HepG2 (cell line): ENCODE measurements around the gene CCDC148. TPM values are rescaled to one million over a fixed set of nuclear protein-coding genes. Genes with fewer than 3 reads are reported as not detected.

Experiments used
- FOSL2 ChIP-seq: sonication (generic); formaldehyde crosslinking; IDR thresholded peaks from 2 replicates; pipeline ENCODE4 v1.4.0; 2020; ENCODE audit warnings: missing genetic modification reagents
- FOXO1 ChIP-seq: sonication (generic); formaldehyde crosslinking; IDR thresholded peaks from 2 replicates; pipeline ENCODE4 v1.4.0; 2020; ENCODE audit warnings: missing genetic modification reagents
- HDAC1 ChIP-seq: sonication (generic); formaldehyde crosslinking; IDR thresholded peaks from 2 replicates; pipeline ENCODE4 v1.5.1; 2020; ENCODE audit warnings: mild to moderate bottlenecking, missing genetic modification reagents
- MED1 ChIP-seq: sonication (generic); formaldehyde crosslinking; IDR thresholded peaks from 2 replicates; pipeline ENCODE4 v1.4.0; 2020; ENCODE audit warnings: missing genetic modification reagents
- NCOR1 ChIP-seq: fragments of 200-600 bp; sonication (generic); IDR thresholded peaks from 2 replicates; pipeline ENCODE4 v1.7.0; 2017; ENCODE audit warnings: antibody characterized with exemption, low read length, borderline replicate concordance
- NR2F1 ChIP-seq, 2 experiments: fragments of 450-650 bp in 1 of 2; formaldehyde crosslinking in 1 of 2; IDR thresholded peaks; 2 replicates each; pipeline versions ENCODE4 v1.5.0 to v1.6.1; 2016 to 2020; ENCODE audit warnings: mild to moderate bottlenecking in 1 of 2, missing compliant biosample characterization in 1 of 2, missing genetic modification reagents in 1 of 2, moderate library complexity in 1 of 2
- PAXIP1 ChIP-seq: sonication (generic); formaldehyde crosslinking; conservative IDR thresholded peaks from 2 replicates; pipeline ENCODE4 v1.4.0; 2020; ENCODE audit warnings: mild to moderate bottlenecking, missing genetic modification reagents, moderate library complexity
- POGZ ChIP-seq: sonication (generic); formaldehyde crosslinking; IDR thresholded peaks from 2 replicates; pipeline ENCODE4 v1.4.0; 2020; ENCODE audit warnings: mild to moderate bottlenecking, missing genetic modification reagents
- RERE ChIP-seq: IDR thresholded peaks from 2 replicates; pipeline ENCODE4 v1.6.1; 2016; ENCODE audit warnings: low read depth, missing genetic modification reagents, missing compliant biosample characterization
- RNF219 ChIP-seq: sonication (generic); formaldehyde crosslinking; IDR thresholded peaks from 2 replicates; pipeline ENCODE4 v1.5.0; 2020; ENCODE audit warnings: mild to moderate bottlenecking, missing genetic modification reagents
- THRA ChIP-seq: sonication (generic); formaldehyde crosslinking; IDR thresholded peaks from 2 replicates; pipeline ENCODE4 v1.4.0; 2020; ENCODE audit warnings: missing genetic modification reagents, borderline replicate concordance
- ZFP36L1 ChIP-seq: sonication (generic); formaldehyde crosslinking; IDR thresholded peaks from 2 replicates; pipeline ENCODE4 v1.8.0; 2022; ENCODE audit warnings: mild to moderate bottlenecking, missing genetic modification reagents, moderate library complexity
- ZNF34 ChIP-seq: sonication (generic); formaldehyde crosslinking; IDR thresholded peaks from 2 replicates; pipeline ENCODE4 v1.4.0; 2020; ENCODE audit warnings: mild to moderate bottlenecking, missing genetic modification reagents, borderline replicate concordance
- ZNF614 ChIP-seq: IDR thresholded peaks from 2 replicates; pipeline ENCODE4 v1.6.1; 2018; ENCODE audit warnings: missing biosample characterization, missing genetic modification reagents, inconsistent platforms, borderline replicate concordance
- polyA plus RNA-seq, 8 experiments: library from polyadenylated mRNA; depleted of rRNA in 3 of 8; stranded (reverse) in 7 of 8; unstranded in 1 of 8; fragments of >200 nt; fragmentation: Illumina TruSeq in 4 of 8; extraction: Trizol in 4 of 8; gene quantifications; 2 replicates each; pipeline versions ENCODE4 v1.2.1 to v1.2.3, GENCODE V29; 2011 to 2016; ENCODE audit warnings: low read depth in 4 of 8, missing spikeins in 1 of 8, mixed read lengths in 1 of 8; ENCODE audit not compliant: insufficient read depth in 1 of 8
- total RNA-seq, 5 experiments: library from RNA; depleted of rRNA; stranded (reverse); fragments of >200 nt; fragmentation: Illumina TruSeq; extraction: Trizol; gene quantifications; 2 replicates each; pipeline ENCODE4 v1.2.3, GENCODE V29; 2016; ENCODE audit warnings: low read depth in 1 of 5

Gene CCDC148
- total and polyA plus RNA-seq, 2 of the 13 experiments (the other 11 are each of a cell fraction or from before 2014, with no cell fraction given): 0.30 to 0.49 TPM

GRCh38 chr2:158189526-158189925, 267.0 kb downstream of the CCDC148 start (continued):
- peak; percentile 18; the same call in 1 of the 2 replicates for TF ChIP-seq FOSL2 (CRISPR knock-in tag)
- TF ChIP-seq ZNF34 (CRISPR knock-in tag): 0 out of 2 replicates have a peak, but pooled peaks have one; percentile 34
- TF ChIP-seq PAXIP1 (CRISPR knock-in tag): peak; percentile 96
- TF ChIP-seq THRA (CRISPR knock-in tag): peak; percentile 85
- peak; percentile 98 for TF ChIP-seq MED1 (CRISPR knock-in tag)
- peak; percentile 58; the same call in 1 of the 2 replicates for TF ChIP-seq POGZ (CRISPR knock-in tag)
- TF ChIP-seq NR2F1 (CRISPR knock-in tag; IDR thresholded peaks at IDR 0.05): peak in 1 of 2 experiments; percentile 68; a peak in 2 of 4 replicates
- TF ChIP-seq RNF219 (CRISPR knock-in tag): 0 out of 2 replicates have a peak, but pooled peaks have one; percentile 47
- TF ChIP-seq FOXO1 (CRISPR knock-in tag): peak; percentile 98
- peak; percentile 91 for TF ChIP-seq RERE
- TF ChIP-seq ZNF614 (CRISPR knock-in tag): peak; percentile 93; the same call in 1 of the 2 replicates
- peak; percentile 81 for TF ChIP-seq HDAC1 (CRISPR knock-in tag)
- TF ChIP-seq NCOR1: peak; percentile 84
- TF ChIP-seq ZFP36L1: peak; percentile 42; the same call in 1 of the 2 replicates
